ENCODE results near the gene SLC25A26.

SLC25A26 gene

DNA sequence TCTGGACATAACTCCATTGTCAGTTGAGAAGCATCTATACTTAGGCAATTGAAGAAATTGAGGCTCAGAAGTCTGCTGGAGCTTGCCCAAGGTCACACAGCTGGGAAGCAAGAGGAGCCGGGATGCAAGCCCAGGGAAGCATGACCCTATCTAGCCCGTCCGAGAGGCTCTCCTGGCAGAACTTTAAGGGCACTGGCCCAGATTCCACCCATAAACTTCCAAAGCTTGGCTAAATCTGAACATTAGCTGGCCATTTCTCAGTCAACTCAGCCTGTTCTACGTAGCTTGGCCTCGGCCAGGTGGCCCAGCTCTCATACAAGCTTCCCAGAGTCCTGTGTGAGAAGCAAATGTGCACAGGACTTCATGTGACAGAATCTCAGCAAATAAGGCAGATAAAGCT lies 204.2 kb downstream of the SLC25A26 start:
- TF ChIP-seq, protein P1, sequence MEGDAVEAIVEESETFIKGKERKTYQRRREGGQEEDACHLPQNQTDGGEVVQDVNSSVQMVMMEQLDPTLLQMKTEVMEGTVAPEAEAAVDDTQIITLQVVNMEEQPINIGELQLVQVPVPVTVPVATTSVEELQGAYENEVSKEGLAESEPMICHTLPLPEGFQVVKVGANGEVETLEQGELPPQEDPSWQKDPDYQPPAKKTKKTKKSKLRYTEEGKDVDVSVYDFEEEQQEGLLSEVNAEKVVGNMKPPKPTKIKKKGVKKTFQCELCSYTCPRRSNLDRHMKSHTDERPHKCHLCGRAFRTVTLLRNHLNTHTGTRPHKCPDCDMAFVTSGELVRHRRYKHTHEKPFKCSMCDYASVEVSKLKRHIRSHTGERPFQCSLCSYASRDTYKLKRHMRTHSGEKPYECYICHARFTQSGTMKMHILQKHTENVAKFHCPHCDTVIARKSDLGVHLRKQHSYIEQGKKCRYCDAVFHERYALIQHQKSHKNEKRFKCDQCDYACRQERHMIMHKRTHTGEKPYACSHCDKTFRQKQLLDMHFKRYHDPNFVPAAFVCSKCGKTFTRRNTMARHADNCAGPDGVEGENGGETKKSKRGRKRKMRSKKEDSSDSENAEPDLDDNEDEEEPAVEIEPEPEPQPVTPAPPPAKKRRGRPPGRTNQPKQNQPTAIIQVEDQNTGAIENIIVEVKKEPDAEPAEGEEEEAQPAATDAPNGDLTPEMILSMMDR (IDR thresholded peaks at IDR 0.05; ENCODE audit: low read depth, low read length, missing control alignments): no peak
- DNase-seq (ENCODE audit: low read depth): no peak

DNA sequence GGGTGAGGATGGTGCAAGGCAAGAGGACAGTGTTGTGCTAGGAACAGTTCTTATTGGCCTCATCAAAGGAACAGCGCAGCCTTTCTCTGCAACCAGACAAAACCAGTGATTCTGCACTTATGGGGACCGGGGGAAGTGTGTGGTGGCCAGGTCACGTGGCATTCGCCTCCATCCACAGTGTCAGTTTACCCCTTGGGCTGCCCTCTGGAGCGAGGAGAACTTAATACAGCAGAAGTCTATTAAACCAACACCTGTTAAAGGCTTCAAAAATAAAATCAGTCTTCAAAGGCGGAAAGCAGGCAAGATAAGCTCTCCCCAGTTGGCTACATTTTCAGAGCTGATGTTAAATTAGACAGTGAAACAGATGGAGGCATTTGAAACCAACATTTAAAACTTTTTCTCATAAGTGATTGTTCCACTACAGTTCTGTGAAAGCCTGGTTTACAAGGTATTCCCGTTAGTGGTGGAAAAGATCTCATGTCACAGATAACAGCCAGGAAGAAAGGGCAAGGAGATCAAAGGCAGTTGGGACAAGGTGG lies 204.8 kb downstream of the SLC25A26 start:
- DNase-seq (ENCODE audit: low read depth): no peak
- TF ChIP-seq, protein P1 (IDR thresholded peaks at IDR 0.05; ENCODE audit: low read depth, low read length, missing control alignments): no peak
- no peak overlapping the region for H3K4me3 ChIP-seq (ENCODE audit: low read depth, low read length)

More for the DNA sequence above, 204.2 kb downstream of the SLC25A26 start:
- H3K4me3 ChIP-seq (ENCODE audit: low read depth, low read length): no peak overlapping the region

DNA sequence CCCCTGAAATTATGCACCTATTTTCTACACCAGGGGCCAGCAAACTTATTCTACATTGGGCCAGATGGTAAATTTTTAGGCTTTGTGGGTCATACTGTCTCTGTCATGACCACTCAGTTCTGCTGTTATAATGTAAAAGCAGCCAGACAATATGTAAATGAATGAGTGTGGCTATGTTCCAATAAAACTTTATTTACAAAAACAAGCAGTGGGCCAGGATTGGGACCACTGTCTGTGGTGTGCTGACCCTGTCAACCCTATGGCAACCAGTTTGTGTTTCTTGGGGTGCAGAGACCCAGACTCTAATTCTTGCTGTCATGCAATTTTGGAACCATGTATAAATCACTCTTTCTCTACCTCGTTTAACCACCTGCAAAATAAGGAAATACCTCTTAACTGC lies 205.3 kb downstream of the SLC25A26 start:
- TF ChIP-seq, protein P1 (IDR thresholded peaks at IDR 0.05; ENCODE audit: low read depth, low read length, missing control alignments): no peak
- DNase-seq (ENCODE audit: low read depth): no peak
- H3K4me3 ChIP-seq (ENCODE audit: low read depth, low read length): no peak overlapping the region

DNA sequence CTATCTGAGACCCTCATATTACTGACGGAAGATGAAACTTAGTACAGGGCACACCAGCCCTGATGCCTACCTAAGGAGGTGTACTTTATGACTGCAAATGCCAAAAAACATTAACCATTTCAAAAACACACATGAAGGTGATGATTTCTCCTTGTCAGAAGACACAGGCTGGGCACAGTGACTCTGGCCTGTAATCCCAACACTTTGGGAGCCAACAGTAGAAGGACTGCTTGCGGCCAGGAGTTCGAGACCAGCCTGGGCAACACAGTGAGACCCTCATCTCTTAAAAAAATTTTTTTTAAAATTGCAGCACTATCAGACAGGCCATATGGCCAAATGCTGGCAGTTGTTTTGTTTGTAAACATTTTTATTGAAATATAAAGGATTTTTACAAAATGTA lies 206.6 kb downstream of the SLC25A26 start:
- TF ChIP-seq, protein P1 (IDR thresholded peaks at IDR 0.05; ENCODE audit: low read depth, low read length, missing control alignments): no peak
- DNase-seq (ENCODE audit: low read depth): no peak
- H3K4me3 ChIP-seq (ENCODE audit: low read depth, low read length): no peak overlapping the region

DNA sequence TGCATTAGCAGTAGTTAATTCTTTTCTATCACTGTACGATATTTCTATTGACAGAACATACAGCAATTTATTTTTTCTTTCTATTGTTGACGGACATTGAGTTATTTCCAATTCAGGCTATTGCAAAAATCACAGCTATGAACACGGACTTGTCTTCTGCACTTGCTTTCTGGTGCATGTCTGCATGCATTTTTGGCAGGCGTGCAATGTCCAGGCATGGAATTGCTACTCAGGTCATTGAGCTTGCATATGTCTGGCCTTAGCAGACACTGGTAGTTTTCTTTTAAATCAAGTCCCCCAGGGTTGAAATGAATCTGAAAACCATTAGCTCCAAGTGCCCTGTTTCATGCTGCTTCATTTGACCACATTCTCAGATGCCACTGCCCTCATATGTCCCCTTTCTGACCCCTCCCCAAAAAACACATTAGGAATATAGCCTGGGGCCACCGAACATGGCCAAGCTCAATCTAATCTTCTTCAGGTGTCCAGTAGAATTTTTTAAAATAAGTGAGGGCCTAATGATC lies 207.2 kb downstream of the SLC25A26 start:
- no peak for DNase-seq (ENCODE audit: low read depth)
- TF ChIP-seq, protein P1 (IDR thresholded peaks at IDR 0.05; ENCODE audit: low read depth, low read length, missing control alignments): no peak
- no peak overlapping the region for H3K4me3 ChIP-seq (ENCODE audit: low read depth, low read length)

All from GM12864 (cell line).